Renal cortex interstitium (tissue), 11 donors: ENCODE measurements around the gene SPON2. TPM values are rescaled to one million over a fixed set of nuclear protein-coding genes. Genes with fewer than 3 reads are reported as not detected.

Source experiments
- DNase-seq, 11 donors: peaks; one replicate each; pipeline ENCODE4 v3.0.0-alpha.2; 2013; ENCODE audit warnings: low read depth in 9 of 11, low spot score in 4 of 11; ENCODE audit errors: extremely low read depth in 1 of 11
- polyA plus RNA-seq, 3 donors: library from polyadenylated mRNA; unstranded; fragments of 120-200 nt; gene quantifications; one replicate each; pipeline ENCODE4 v1.2.1, GENCODE V29; 2013; ENCODE audit not compliant: insufficient read length in 3 of 3

Gene SPON2
- polyA plus RNA-seq, 3 donors, result 5.0 to 20.7 (median 9.5) TPM

DNA sequence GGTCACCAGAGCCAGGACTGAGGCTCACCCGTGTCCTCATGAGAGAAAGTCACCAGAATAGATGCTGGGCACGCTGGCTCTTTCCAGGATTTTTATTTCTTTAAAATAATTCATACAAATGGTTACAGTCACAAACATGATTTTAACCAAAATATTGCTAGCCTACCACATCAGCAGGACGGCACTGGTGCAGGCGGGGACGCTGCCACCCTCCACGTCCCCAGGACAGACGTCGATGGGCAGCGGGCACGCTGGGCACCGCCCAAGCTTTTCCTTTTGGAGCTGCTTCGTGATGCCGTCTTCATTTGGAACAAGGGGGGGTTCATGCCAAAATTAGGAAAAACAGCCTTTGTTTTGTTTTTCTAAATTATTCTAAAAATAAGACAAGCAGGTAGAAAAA lies 39.0 kb upstream of the SPON2 start:
- DNase-seq, result no peak

DNA sequence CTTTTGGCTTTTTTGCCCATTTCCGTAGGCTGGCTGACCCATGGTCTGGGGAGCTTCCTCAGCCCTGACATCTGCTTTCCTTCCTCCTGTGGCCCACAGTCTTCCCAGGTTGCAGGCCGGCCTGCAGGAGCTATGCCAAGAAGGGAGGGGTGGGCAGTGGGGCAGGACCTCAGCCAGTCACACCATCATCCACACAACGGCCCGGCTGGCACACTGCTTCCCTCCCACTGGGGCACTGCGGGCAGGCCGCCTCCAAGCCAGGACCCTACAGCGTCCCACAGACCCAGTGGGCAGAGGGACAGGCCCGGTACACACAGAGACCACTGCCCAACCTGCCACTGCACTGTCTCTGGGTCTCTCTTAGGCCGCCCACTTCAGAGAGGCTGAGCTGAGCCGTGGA lies 38.6 kb upstream of the SPON2 start:
- no peak for DNase-seq

DNA sequence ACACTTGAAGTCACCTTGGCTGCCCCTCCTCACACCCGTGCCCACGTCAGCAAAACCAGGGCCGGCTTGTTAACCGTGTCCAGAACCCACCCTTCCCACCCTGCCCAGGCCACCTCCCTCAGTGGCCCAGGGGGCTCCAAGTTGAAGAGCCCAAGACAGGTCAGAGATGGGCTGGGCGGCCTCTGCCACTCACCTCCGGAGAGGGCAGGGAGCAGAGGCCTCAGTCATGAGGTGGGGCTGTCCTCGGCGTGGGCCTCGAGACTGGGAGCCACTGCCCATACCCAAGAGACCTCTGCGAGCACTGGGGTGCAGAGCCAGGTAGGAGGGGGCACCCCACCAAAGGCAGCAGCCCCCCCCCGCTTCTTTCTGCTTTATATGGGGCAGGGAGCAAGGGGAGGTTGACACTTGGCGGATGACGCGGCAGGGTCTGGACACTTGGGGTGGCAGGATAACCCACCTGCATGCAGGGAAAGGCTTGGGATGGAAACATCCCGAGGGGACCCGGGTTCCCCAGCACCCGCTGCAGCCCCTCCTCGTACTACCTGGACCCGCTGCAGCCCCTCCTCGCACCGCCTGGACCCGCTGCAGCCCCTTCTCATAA lies 38.0 kb upstream of the SPON2 start:
- DNase-seq, result no peak

DNA sequence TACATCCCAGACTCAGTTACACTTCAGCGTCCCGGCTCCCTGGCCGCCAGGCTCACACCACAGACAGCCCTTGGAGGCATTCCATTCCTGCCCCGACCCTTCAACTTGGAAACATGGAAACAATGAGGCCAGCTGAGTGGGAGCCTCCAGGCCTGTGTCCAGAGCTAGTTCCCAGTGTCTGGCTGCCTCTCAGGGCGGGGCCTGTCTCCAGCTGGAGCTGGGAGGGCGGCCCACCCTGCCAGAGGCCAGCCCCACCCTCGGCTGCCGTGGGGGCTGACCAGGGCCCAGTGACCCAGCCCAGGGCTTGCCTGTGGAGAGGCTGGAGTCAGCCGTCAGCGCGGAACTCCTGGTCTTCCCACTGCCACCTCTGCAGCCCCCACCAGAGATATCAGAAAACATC lies 37.4 kb upstream of the SPON2 start:
- DNase-seq, result peak in 2 of 11 donors; percentile 49 to 69

DNA sequence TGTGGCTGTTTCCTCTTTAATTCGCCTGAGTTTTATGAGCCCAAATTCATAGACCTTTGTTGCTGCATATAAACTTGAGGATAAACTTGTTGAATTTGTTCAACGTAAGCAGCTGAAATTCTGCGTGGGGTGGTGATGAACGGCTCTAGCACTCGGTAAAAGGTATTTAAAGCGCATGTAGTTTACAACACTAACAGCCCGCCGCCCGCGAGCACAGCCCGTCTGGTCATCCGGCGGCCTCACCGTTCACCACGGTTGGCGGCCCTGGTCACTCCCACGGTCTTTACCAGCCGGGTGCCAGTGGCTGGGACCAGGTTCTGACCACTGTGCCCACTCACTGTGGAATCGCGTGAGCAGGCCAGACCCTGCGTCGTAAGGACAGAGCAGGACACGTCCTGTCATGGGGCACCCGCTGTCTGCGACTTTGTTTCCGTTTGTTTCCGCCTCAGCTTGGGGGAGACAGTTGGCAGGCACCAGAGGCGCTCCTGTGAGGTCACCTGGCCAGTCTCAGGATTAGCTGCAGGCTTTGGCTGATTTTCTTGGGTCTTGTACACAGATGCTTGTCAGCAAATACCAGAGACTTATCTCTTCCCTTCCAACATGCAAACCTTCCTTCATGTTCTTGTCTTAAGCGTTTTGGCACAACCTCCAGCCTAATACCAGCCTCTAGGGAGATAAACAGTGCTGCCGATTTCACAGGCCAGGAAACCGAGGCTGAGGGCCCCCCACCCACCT lies 36.8 kb upstream of the SPON2 start:
- no peak for DNase-seq

DNA sequence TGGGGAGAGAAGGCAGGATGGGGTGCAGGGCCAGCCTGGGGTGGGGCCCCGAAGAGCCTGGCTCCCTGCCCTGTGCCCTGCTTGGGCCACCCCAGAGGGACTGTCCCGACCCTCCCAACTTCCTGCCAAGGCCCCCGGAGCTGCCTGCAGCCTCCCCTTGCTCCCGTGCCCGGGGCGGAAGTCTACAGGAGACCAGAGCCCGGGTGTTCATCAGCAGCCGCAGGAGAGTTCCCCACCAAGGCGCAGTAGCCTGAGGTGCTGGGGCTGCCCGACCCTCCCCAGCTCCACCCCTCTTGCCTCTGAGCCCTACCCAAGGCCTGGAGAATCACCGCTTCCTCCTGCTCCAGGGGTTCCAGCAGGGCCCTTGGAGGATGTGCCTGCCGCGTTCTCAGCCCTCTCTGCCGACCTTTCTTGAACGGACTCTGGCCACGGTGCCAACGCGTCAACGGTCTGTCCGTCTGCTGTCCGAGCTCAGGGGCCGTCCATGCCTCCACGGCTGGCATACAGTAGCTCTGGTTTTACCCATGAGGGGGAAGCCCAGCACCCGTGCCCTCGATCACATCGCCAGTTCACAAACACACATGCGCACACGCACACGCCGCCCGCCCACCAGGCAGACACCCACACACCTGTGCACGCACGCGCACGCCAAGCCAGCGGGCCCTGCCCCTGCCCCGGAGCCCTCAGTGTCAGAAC lies 36.0 kb upstream of the SPON2 start:
- no peak for DNase-seq

DNA sequence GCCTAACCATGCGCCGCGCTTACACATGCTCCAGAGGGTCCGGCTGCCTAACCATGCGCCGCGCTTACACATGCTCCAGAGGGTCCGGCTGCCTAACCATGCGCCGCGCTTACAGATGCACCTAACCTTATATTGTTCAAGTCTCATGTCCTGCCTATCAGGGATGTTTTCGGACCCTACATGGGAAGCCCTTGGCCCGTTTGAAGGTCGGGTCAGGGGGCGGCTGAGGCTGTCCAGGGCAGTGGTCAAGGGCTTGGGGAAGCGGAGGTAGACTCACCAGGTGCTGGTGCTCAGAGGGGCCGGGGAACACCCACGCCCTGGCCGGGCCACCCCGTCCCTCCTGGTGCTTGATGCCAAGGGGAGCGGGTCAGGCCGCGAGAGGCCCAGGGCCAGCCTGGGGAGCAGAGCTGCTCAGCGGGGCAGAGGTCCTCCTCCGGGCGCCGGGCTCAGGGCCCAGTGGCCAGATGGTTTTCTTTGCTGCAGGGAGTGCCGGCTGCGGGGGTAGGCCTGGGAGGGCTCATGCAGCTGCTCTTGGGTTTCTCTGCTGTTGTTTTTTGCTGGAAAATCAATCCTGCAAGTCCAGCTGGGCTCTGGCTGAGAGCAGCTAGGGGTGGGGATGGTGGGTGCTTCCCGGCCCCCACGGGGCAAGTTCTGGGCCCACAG lies 35.4 kb upstream of the SPON2 start:
- DNase-seq, result peak in 7 of 11 donors; percentile 63 to 71 (median 68)

DNA sequence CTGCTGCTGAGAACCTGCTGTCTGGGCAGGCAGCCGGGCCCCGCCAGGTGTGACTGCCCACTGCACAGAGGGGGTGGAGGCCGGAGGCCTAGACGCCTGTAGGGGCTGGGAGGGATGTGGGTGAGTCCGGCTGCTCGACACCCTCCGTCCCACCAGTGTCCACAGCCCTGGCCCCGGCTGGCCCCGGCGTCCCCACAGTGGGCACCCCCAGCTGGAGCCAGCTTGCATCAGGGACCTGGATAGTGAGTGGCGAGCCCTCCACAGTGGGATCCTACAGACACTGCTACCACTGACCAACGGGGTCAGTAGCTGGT lies 34.7 kb upstream of the SPON2 start:
- DNase-seq, result no peak

DNA sequence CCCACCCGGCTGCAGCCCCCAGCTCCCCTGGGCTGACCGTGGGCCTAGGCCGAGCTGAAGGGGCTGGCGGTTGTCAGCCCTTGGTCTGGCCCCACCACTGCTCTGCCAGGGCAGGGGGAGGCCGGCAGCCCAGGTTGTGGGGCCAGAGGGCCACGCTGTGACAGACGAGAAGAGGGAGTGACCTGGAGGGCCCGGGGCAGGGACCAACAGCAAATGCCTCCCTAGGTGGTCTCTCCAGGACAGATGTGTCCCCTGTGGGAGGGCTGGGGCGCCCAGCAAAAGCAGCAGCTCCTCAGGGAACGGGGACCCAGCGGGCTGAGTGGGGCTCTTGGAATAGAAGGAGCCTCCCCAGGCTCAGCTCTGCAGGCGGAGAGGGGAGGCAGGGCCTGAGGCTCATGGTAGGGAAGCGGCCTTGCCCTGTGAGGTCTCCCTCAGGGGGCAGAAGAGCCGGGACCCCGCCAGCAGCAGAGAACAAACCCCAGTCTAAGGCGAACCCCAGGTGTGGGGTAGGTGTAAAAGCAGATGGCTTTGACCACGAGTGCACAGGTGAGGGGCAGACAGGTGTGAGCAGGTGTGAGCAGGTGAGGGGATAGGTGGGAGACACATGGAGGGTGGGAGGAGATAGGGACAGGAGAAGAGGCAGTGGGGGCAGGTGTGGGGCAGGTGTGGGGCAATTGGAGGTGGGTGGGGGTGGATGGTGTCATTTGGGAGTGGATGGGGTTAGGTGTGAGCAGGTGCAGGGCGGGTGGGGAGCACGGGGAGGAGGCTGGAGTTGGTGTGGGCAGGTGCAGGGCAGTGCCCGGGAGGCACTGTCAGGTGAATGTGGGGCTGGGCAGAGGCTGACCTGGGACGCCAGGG lies 34.1 kb upstream of the SPON2 start:
- no peak for DNase-seq

DNA sequence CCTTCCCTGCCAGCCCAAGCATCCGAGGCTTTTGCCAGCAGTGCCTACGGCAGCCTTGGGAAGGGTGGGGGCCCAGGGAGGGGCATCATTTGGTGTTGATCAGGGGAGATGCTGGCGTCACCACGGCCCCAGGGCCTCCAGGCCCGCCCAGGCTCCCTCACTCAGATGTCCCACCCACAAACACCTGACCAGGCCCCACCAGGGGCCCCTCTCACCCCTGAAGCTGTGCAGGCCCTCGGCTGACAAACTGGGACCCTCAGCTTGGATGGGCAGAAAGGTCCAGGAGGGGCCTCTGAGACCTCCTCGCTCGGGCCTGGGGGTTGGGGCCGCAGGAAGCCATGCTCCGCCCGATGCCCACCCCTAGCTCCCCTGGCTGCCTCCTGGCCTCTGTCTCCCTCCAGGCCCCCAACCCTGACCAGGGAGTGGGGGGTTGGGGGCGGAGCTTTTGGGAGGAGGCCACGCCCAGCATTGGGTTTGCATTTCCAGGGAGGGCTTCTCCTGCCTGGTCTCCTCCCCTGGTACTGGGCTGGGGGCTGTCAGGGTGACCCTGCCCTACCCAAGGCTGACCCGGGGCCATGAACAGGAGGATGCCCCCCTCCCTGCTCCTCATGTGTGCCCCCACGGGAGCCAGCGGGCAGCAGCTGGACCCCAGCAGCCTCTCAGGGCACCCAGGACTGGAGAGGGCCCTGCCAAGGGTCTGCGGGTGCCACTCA lies 33.4 kb upstream of the SPON2 start:
- no peak for DNase-seq

DNA sequence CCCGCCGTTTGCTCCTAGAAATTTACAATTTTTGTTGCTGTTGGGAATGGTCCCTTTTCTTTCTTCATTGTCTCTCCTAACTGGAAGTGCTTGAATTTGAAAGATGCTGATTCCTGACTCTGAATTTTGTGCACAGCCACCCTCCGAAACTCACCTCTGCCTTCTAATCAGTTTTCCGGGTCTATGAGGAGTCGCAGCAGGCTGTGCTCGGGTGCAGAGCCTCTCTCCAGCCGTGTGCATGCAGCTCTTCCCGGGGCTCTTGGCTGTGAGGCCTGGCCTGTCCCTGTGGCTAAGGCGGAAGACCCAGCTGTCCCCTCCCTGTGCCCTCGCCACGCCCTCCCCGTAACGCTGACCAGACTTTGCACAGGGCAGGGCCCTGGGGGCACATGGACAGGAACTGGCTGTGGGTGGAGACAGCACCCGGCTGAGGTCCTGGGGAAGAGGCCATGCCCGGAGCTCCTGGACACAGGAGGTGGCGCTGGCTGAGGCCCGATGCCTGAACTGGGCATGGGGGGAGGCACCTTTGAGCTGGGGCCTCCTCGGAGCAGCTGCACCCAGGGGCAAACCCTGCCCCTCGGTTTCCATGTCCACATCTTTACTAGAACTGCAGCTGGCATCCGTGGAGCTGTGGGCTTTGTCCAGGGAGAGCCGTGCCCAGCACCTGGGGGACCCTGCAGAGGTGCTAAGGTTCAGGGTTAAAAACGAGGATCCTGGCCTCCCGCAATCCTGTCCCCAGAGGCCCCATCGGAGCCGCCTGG lies 32.6 kb upstream of the SPON2 start:
- no peak for DNase-seq

DNA sequence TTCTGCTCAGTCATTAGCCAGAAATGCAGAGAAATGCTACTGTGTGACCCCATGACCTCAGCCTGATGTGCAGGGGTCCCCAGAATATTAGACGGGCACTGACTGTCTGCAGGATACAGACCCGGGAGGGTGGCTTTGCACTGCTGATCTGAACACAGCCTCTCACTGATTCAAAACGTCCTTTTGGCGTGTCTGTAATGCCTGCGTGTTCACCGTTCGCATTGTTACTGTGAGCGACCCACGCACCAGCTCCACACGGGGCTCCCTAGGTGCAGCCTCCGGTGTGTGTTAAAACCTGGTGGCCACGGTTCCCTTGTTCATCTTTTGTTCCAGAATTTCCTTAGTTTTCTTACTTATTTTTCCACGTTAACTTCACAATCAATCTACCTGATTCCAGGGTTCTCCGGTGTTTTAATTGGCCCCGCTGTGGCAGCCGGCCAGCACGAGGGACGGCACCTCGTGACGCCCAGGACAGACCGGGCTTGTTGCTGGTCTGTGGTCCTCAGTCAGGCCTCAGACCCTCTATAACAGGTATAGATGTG lies 32.0 kb upstream of the SPON2 start:
- no peak for DNase-seq

DNA sequence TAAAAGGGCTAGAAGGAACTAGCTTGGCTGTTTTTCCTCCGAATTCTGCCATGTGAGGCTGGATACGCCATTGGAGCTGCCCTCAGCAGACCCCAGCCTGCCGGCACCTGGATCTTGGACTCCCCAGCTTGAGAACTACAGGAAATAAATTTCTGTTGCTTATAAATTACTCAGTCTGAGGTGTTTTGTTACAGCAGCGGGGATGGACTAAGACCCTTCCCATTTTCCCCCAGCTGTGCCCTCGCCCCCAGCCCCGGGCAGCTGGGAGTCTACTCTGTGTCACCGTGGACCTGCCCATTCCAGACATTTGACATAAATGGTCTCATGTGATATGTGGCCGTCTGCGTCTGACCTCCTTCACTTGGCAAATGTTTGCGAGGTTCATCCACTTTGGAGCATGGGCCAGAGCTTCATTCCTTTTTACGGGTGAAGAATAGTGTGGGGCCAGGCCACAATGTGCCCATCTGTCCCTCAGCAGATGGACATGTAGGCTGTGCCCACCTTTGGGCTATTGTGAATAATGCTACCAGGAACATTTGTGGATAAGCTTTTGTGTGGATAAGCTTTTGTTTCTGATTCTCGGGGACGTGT lies 30.7 kb upstream of the SPON2 start:
- DNase-seq, result no peak

DNA sequence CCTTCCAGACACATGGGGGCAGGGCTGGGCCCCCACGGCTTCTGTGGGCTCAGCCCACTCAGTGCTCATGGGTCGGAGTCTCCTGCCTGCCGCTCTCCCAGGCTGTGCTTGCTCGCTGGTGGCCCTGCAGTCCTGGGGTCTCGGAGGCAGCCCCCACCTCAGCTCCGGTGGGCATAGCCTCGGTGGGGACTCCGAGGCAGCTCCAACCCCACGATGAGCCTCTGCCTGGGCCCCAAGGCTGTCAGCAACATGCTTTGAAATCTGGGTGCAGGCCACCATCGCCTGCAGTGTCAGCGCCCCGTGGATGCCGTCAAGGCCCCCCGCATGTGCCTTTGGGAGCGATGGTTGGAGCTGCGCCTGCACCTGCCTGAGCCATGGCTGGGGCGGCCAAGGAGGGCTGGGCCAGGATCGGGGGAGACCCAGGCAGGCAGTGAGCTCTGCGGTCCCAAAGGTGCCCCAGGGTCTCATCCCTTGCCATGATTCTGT lies 30.2 kb upstream of the SPON2 start:
- no peak for DNase-seq

DNA sequence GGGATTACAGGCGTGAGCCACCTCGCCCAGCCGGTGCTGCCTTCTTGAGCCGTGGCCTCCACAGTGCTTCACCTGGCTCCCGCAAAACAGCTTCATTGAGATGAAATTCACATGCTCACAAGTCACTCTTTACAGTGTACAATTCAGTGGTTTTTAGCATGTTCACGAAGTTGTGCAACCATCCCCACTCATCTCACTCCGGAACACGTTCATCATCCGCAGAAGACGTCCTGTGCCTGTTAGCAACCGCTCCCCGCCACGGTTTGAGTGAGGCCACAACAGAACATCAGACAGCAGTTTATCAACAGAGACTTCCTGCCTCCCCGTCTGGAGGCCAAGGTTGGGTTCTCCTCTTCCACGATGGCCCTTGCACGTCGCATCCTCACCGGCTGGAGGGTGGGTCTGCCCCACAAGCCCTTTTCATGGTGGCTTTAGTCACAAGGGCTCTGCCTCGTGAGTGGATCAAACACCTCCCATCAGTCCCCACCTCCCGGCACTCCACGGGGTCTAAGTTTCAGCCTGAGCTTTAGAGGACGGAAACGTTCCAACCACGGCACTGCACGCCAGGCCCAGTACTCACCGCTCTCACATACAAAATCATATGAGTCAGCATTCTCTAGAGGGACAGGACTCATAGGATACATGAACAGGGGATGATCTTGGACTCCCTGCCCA lies 29.6 kb upstream of the SPON2 start:
- no peak for DNase-seq

DNA sequence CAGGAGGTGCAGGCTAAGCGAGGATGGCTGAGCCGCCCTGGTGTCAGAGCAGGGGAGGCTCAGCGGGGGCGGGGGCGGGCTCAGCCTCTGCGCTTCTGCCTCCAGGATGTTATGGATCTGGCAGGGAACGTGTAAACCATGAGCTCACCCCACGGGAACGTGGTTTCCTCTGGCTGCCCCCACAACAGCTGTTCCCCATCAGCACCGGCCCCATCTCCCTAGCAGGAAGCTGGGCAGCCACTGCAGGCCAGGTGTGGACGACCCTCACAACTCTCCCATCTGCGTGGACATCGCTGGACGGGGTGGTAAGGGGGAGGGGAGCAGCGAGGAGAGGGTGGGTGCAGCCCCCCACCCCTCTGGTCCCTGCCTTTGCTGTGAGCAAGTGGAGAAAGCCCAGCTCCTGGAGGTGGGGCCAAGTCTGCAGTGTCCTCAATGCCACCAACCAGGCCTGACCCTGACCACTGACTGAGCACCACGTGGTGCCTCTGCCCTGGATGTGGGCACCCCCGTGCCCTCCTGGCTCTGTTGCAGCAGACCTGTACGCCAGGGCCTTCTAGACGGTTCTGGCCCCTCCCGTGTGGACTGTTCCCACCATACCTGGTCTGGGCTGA lies 28.1 kb upstream of the SPON2 start:
- DNase-seq, result peak in 3 of 11 donors; percentile 59 to 66 (median 59)
